HG03442 (cell line): ENCODE data around the gene MRPL32.
"Not testable (repeated sequence)": the region's sequence is repeated elsewhere in the genome, so short reads cannot be mapped to it uniquely, and the experiment has no call there.

Source experiments
- ATAC-seq: cut with Tn5 transposase; IDR thresholded peaks from one replicate; pipeline ENCODE4 v1.9.1; 2021; ENCODE audit warnings: mild to moderate bottlenecking, moderate library complexity; ENCODE audit not compliant: unreplicated experiment

The MRPL32 gene

DNA sequence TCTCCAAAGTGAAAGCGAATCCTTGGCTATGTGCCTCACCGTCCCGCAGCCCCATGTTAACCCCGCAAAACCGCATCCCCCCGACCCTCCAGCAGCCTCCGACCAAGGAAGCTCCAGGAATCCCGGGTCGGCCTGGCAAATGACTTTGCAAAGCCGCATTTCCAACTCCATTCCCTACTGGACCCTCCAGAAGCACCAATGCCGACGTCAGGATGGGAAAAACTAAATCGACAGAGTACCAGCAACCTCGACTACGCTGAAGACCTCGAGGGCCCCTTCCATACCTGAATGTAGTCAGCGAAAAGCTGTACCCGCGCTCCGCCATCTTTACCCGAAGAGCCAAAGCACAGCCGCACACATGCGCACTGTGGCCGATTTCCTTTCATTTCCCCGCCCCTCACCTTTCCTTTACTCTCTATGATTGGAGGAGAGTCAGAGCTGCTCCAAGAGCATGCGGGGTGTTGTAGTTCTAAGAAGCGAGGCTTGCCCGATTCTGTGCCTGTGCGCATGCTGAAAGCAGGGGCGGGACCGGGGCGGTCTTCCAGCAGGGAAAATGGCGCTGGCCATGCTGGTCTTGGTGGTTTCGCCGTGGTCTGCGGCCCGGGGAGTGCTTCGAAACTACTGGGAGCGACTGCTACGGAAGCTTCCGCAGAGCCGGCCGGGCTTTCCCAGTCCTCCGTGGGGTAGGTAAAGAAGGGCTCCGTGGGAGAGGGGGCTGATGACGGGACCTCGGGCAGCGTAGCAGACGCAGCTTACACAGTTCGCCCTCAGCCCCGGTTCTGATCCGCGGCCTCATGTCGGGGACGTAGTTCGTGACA is at the start of gene MRPL32, which contains the start of gene PSMA2:
MRPL32 (plus strand) TSS at position 543 of the 818 bp plus-strand sequence; CDS start at position 554, 11 bp downstream.
PSMA2 (minus strand) TSS at position 341 of the 818 bp plus-strand sequence; CDS start at position 325, 16 bp downstream.
- ATAC-seq, result peak; percentile 99

DNA sequence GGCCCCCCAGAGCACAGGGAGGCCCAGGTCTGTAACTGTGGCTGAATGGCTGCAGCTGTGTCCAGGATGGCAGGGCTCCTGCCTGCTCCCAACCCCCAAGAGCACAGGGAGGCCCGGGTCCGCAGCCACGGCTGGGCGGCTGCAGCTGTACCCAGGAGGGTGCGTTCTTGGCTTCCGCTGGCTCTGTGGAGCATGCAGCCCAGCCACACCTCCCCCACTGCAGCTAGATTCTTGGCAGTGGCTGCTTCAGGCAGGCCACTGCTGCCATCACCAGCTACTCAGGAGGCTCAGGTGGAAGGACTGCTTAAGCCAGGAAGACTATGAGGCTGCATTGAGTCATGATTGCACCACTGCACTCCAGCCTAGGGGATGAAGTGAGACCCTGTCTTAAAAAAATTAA is 48.2 kb upstream of the MRPL32 start:
- no peak for ATAC-seq

DNA sequence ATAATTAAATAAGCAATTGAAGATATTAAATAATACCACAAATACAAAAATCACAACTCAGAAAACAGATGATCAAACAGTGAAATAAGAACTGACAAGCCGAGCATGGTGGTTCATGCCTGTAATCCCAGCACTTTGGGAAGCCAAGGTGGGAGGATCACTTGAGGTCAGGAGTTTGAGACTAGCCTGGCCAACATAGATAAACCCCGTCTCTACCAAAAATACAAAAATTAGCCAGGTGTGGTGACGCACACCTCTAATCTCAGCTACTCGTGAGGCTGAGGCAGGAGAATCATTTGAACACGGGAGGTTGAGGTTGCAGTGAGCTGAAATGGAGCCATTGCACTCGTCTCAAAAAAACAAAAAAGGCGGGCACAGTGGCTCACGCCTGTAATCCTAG is 47.0 kb upstream of the MRPL32 start:
- ATAC-seq, result not testable (repeated sequence)

DNA sequence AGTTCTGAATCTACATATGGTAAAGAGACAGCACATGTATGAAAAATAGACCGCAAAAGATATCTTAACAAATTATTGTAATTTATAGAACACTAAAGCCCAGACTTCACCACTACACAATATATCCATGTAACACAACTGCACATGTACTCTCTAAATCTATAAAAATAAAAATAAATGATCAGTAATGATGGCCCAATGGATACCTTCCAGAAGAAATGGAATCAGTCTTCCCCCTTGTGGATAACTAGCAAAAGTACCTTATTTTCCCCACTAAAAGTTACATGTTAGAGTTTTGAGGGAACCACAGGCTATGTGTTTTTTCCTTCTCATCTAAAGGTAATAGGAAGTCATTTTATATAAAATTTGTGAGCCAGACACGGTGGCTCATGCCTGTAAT is 46.0 kb upstream of the MRPL32 start:
- no peak for ATAC-seq

DNA sequence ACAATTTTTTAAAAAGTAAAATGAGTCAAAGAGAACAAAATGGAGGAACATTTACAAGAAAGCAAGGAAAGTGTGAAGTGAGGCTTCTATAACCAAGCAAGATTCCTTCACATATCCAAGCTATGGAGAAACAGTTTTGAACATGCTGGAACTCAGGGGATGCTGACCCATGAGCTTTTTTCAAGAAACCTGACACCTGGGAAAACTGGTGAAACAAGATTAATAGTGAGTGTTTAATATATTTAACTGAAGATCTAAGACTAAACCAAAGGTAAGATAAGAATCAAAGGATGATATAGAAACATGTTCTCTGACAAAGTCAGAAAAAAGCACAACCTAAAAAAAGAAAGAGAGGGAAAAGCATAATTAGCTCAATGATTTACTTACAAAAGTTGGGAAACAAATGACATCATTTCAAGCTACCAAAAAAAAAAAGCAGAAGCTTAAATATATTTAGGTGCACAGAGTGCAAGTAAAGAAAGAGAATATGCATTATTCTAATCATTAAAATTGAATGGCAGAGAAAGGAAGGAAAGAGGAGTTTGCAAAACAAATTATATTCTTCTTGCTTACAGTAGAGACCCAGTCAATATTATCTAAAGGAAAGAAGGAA is 45.2 kb upstream of the MRPL32 start:
- no peak for ATAC-seq

DNA sequence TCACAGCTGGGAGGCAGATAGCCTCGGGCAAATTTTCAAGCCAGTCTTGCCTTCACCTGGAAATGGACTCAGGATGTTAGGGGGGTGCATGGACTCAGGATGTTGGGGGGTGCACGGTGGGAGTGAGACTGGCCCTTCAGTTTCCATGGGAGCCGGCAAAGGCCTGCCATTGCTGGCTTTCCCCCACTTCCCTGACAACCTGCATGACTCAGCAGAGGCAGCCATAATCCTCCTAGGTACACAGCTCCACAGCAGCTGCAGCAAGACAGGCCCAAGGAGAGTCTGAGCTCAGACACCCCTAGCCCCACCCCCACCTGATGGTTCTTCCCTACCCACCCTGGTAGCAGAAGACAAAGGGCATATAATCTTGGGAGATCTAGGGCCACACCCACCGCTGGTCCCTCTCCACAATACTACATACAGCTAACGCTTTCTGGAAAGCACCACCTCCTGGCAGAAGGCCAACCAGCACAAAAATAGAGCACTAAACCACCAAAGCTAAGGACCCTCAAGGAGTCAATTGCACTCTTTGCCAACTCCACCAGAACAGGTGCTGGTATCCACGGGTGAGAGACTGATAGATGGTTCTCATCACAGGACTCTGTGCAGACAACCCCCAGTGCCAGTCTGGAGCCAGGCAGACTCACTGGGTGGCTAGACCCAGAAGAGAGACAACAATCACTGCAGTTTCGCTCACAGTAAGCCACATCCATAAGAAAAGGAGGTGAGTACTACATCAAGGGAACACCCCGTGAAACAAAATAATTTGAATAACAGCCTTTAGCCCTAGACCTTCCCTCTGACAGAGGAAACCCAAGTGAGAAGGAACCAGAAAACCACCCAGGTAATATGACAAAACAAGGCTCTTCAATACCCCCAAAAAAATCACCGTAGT is 38.6 kb upstream of the MRPL32 start:
- ATAC-seq, result no peak

DNA sequence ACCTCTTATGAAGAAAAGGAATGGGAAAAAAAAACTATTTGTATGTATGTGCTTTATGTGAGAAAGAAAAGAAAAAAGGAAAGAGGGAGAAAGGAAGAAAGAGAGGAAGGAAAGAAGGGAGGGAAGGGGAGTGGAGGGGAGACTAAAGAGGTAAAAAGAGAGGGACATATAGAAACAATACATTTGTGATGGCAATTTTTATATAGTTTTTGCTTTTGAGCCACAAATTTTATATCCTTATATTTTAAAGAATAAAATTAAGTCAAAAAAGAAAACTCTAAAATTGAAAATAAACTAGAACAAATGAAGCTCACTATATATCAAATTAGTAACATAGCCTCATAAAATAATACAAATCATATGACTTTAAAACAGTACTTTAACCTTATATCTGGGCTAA is 31.3 kb upstream of the MRPL32 start:
- ATAC-seq, result no peak

DNA sequence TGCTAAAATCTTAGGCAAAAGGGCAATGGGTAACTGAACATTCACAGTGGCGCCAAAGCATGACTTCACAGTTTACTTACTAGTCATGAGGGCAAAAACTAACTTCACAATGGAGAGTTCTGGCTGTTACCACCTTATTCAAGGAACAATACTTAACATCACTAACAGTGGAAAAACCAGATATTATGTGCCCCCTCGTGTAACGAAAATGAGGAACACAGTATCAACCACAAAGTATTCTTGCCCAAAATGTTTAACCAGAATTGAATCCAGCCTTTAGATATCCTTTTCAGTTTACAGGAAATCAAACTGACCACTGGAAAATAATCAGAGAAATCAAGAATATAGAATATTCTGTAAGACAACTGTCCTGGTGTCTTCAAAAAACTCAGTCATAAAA is 29.8 kb upstream of the MRPL32 start:
- ATAC-seq, result no peak

DNA sequence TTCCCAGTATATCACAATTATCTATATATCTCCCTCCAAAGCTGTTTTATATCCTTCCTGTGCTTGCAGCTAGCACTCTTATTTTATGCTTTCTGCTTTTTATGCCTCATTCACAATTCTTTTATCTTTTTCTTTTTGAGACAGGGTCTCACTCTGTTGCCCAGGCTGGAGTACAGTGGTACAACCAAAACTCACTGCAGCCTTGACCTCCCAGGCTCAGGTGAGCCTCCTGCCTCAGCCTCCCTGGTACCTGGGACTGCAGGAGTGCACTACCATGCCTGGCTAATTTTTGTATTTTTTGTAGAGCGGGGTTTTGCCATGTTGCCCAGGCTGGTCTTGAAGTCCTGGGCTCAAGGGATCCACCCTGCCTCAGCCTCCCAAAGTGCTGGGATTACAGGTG is 26.0 kb upstream of the MRPL32 start:
- ATAC-seq, result no peak

DNA sequence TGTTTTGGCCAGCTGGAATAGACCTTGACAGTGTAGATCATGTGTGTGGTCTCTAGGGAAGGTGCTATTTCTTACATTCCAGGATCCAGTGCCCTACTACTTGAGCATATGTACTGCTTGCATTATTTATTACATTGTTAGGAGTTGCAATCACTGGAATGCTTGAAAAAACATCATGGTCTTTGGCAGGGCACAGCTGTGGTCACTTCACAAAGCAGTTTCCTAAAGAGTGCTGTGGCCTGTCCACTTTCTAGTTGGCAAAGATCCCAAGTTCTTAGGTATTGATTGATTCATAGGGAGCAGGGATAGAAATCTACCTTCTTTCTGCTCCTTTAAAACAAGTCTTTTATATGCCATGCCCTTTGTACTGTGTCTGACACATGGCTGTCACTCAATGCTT is 24.9 kb upstream of the MRPL32 start:
- no peak for ATAC-seq

DNA sequence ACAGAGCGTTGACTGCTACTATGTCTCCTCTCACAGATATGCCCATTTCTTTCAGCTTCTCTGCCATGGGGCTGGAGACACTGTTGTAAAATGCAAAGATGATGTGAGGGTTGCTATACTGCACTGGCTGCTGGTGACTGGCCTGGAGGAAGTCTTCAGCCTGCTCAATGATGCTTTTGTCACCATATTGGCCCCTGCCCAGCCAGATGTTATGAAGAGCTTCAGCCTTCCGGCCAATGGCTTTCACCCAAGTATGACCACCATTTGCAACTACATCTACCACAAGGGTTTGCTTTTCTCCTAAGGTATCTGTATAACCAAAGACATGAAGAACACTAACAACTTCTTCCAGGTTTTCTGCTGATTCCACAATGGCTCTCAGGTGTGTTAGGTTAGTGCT is 21.9 kb upstream of the MRPL32 start:
- no peak for ATAC-seq

DNA sequence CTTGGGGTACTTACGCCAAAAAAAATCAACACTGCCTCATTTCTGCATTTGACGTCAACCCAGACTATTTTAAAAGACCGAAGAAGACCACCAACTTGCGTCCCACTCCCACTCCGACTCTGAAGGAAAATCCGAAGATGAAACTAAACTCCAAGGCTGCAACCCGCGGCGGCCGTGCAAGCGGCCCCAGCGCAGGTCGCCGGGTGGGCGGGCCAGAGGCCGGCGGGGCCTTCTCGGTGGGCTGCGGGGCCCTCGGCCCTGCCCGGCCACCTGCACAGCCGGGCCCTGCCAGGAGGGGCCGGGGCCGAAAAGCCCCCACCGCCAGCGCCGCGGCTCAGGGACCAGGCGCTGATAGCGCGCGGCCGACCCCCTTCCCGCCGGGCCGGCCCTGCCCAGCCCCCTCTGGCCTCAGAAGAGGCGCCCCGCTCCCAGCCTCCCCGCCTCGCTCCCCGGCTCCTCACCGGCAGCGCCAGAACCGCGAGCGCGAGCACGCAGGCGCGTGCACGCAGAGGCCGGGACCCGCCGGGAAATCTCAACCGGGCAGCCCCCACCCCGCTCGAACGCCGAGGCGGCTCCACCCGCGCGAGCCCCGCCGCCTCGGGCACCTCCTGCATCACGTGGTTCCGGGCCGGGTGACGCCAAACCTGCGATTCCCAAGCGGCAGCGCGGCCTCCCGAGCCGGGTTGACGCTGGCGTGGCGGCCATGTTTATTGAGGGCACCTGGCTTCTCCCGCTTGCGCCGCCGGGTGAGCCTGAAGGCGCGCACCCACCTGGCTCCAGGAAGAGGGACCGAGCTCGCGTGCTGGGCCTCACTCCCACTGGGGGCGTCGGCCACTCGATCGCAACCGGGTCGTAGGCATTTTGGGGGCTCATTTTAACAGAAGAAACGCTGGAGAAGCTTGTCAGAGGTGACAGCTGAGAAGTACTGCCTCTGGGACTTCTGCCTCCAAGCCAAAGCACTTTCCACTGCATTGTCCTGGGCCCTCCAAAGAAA is 20.4 kb upstream of the MRPL32 start, which contains the start of gene C7orf25:
C7orf25 (minus strand) TSS at position 617 of the 994 bp plus-strand sequence. CDS start 1,170 bp downstream, outside the sequence.
- peak; percentile 91 for ATAC-seq

DNA sequence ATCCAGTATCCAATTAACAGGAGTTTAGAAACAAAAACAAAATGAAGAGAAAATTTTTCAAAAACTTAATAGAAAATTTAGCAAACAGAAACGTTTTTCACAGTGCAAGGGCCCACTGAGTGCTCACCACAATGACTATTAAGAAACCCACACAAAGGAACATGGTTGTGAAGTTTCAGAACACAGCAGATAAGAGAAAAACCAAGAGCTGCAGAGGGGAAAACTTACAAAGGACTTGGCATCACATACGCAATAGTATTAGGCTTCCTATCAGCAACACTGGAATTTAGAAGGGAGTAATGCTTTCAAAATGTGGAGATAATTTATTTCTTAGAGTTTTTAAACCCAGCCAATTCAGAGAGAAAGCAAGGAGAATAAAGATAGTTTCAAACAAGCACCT is 18.6 kb upstream of the MRPL32 start:
- ATAC-seq, result no peak

DNA sequence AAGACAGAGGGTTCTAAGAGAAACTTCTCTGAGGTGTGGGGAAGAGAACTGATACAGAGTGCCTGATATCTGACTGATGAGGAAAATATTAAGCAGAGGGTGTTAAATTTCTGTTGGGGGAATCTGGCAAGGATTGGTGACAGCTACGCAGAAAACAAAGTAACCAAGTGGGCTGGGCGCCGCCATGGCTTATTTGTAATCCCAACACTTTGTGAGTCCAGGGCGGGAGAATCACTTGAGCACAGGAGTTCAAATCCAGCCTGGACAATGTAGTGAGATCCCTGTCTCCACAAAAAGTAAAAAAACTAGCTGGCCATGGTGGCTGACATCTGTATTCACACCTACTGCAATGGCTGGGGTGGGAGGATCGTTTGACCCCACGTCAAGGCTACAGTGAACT is 18.2 kb upstream of the MRPL32 start:
- ATAC-seq, result no peak

DNA sequence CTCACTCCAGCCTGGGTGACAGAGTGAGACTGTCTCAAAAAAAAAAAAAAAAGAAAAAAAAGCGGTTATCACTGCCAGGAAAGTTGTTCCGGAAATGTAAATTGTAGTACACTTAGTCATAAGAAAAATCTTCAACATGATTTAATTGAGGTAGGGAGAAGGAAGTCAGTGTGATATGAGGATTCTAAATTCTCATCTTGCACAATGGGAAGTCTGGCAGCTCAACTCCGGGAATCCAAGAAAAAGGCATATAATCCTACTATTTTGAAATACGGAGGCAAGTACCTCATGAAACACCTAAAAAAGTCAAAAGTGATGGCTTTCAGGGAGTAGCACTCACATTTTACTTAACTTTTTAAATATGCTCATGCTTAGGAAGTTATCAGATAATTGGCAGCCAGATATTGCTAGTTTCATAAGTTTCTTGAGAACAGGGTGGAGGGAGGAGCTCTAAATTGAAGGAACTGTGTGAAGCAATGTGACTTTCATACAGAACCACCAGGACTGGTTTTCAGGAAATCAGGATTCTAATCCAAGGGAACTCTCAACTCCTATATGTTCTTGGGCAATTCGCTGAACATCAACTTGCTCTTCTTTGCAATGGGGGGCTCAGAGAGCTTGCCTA is 17.6 kb upstream of the MRPL32 start:
- ATAC-seq, result no peak

DNA sequence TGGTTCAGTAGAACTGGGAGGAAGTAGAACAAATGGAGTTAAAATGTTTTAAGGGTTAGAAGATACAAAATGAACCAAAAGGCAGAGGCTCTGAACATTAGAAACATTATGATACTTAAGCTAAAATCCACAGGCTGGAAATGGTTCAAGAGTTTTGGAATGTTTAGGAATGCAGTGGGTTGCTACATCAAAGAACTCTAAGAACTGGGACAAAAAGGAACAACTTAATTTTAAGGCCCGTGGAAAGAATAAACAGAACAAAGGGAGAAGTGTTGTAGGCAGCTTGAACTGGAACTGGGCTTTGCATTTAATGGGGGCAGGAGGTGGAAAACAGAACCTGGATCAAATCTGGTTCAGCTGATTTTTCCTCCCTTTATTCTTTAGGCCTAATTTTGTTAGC is 16.8 kb upstream of the MRPL32 start:
- ATAC-seq, result no peak

DNA sequence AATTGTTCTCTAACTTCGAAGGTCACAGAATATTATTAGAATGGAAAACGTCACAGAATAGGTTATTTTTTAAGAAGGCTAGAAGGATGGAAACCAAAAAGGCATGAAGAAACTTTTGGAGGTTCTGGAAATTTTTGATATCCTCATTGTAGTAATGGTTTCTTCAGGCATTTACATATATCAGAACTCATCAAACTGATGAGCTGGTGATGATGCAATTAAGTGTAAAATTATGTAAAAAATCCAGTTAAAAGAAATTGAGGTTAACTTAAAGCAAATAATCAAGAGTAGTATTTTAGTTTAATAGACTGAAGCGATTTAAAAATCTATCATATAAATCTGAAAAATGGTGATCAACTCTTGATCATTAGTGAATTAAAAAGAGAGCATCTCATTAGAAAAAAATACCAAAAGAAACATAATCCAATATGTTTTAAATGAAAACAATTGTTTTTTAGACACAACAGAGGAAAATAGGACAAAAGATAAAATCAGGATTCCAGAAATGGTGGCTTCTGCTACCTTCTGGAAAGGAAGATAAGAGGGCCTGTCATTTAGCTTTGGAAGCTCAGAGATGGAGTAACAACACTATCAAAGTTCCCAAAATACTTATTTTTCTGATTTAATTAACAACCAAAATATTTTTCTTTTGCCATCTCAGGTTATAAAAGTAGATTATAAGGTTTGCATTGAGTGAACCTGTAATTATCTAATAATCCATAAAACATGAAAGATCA is 10.0 kb upstream of the MRPL32 start:
- ATAC-seq, result no peak

DNA sequence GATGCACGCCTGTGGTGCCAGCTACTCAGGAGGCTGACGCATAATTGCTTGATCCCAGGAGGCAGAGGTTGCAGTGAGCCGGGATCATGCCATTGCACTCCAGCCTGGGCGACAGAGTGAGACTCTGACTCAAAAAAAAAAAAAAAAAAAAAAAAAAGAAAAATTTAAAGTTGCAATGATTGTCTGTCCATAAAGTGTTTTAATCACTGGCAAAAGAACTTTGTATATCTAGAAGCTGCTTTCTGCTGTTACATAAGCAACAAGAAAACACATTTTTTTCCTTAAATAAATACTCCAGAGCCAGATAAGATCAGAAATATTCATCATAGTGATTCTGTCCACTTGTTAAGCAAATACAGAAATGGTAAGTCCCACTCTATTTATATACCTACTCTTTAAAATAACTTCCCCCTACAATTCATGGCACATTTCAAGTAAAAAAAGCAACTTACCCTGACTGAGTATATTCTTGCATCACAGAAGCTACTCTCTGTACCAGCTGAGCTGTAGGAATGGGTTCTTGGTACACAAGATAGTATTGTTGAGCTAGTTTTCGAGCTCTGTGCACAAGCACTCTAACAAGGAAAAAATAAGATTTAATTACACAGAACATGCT is 7.8 kb upstream of the MRPL32 start:
- no peak for ATAC-seq
